Left colon (tissue), 2 donors: ENCODE results near the gene P2RX1. TPM values are rescaled to one million over a fixed set of nuclear protein-coding genes. Genes with fewer than 3 reads are reported as not detected.
"Not testable (repeated sequence)": the region's sequence is repeated elsewhere in the genome, so short reads cannot be mapped to it uniquely, and the experiment has no call there.

Experiments
- ATAC-seq: fragments of 200-7000 bp; cut with Tn5 transposase; one replicate; pipeline ENCODE4 v1.9.1; 2020; ENCODE audit warnings: mild to moderate bottlenecking, moderate library complexity
- DNase-seq, 2 donors: peaks; one replicate each; pipeline ENCODE4 v3.0.0-alpha.2; 2020
- intact Hi-C, 2 donors: fragments of 100-400 bp; cut with DNase I in 1 of 2; cut with micrococcal nuclease in 1 of 2; formaldehyde crosslinking; loops; one replicate each; pipeline versions ENCODE4 v1.11.2 to v1.14.0; 2022; cut with DNase I, micrococcal nuclease
- total RNA-seq, 2 donors: library from RNA; stranded (reverse); fragmentation: NEBNext Ultra II Directional; extraction: Animal tissue kit (Norgen Biotek cat#: 25700); gene quantifications; one replicate each; pipeline ENCODE4 v1.2.1, GENCODE V29; 2021
- donor health status: DM: no; HTN: no; CAD: no.
- donor health status: DM: yes; HTN: yes; CAD: no.

The P2RX1 gene
- total RNA-seq, 2 donors from 2014 or later: 2.8 to 5.9 TPM

- ATAC-seq (peak; percentile 73), DNase-seq (no peak)
- intact Hi-C loops: loop anchor here in 1 of 2 donors (10.0 kb wide), 1 partner anchor 515 kb away; no protein-coding TSS in a partner anchor
Observed at GRCh38 chr17:3879591-3880417, 36.5 kb downstream of the P2RX1 start.

- ATAC-seq (peak; percentile 40), DNase-seq (no peak)
- intact Hi-C loops: loop anchor here in 1 of 2 donors (10.0 kb wide), 1 partner anchor 516 kb away; no protein-coding TSS in a partner anchor
Observed at GRCh38 chr17:3879186-3879585, 37.1 kb downstream of the P2RX1 start.

- DNase-seq (no peak), ATAC-seq (no peak)
- intact Hi-C loops: loop anchor here in 1 of 2 donors (10.0 kb wide), 1 partner anchor 518 kb away; no protein-coding TSS in a partner anchor
Observed at GRCh38 chr17:3877220-3877619, 39.0 kb downstream of the P2RX1 start.

GRCh38 chr17:3875317-3875716, 40.9 kb downstream of the P2RX1 start:
- DNase-seq: no peak
- intact Hi-C loops: loop anchor here in 1 of 2 donors (10.0 kb wide), 1 partner anchor 519 kb away; no protein-coding TSS in a partner anchor
- ATAC-seq: no peak

GRCh38 chr17:3873862-3874261, 42.4 kb downstream of the P2RX1 start:
- intact Hi-C loops: loop anchor here in 1 of 2 donors (10.0 kb wide), 1 partner anchor 521 kb away; no protein-coding TSS in a partner anchor
- DNase-seq (no peak), ATAC-seq (no peak)

- ATAC-seq (peak; percentile 84), DNase-seq (peak in 1 of 2 donors; percentile 53)
- intact Hi-C loops: loop anchor here in 1 of 2 donors (10.0 kb wide), 1 partner anchor 524 kb away; no protein-coding TSS in a partner anchor
Observed at GRCh38 chr17:3870871-3871306, 45.4 kb downstream of the P2RX1 start.

- DNase-seq (no peak), ATAC-seq (no peak)
- intact Hi-C loops: loop anchor here in 1 of 2 donors (10.0 kb wide), 1 partner anchor 137 kb away; no protein-coding TSS in a partner anchor
Observed at GRCh38 chr17:3867606-3868005, 48.7 kb downstream of the P2RX1 start.

- DNase-seq: no peak
- no peak for ATAC-seq
- intact Hi-C loops: loop anchor here in 1 of 2 donors (10.0 kb wide), 1 partner anchor 138 kb away; no protein-coding TSS in a partner anchor
Observed at GRCh38 chr17:3867106-3867505, 49.2 kb downstream of the P2RX1 start.

- DNase-seq (no peak), ATAC-seq (no peak)
- intact Hi-C loops: loop anchor here in 1 of 2 donors (10.0 kb wide), 1 partner anchor 139 kb away; no protein-coding TSS in a partner anchor
Observed at GRCh38 chr17:3866276-3866675, 50.0 kb downstream of the P2RX1 start.

GRCh38 chr17:3865176-3865575, 51.1 kb downstream of the P2RX1 start:
- DNase-seq (peak in 1 of 2 donors; percentile 49), ATAC-seq (no peak)
- intact Hi-C loops: loop anchor here in 1 of 2 donors (10.0 kb wide), 1 partner anchor 140 kb away; no protein-coding TSS in a partner anchor

GRCh38 chr17:3864534-3864933, 51.7 kb downstream of the P2RX1 start:
- intact Hi-C loops: loop anchor here in 1 of 2 donors (10.0 kb wide), 1 partner anchor 140 kb away; no protein-coding TSS in a partner anchor
- ATAC-seq (no peak), DNase-seq (no peak)

GRCh38 chr17:3861761-3862681, 54.2 kb downstream of the P2RX1 start:
- no peak for ATAC-seq
- intact Hi-C loops: loop anchor here in 1 of 2 donors (10.0 kb wide), 1 partner anchor 143 kb away; no protein-coding TSS in a partner anchor
- DNase-seq: no peak

GRCh38 chr17:3860939-3861700, 55.1 kb downstream of the P2RX1 start:
- ATAC-seq: no peak
- intact Hi-C loops: loop anchor here in 1 of 2 donors (10.0 kb wide), 1 partner anchor 144 kb away; no protein-coding TSS in a partner anchor
- no peak for DNase-seq

GRCh38 chr17:3859940-3860339, 56.3 kb downstream of the P2RX1 start:
- DNase-seq (peak in 1 of 2 donors; percentile 43), ATAC-seq (peak; percentile 82)
- intact Hi-C loops: loop anchor here in 1 of 2 donors (10.0 kb wide), 1 partner anchor 145 kb away; no protein-coding TSS in a partner anchor

GRCh38 chr17:3857261-3858105, 58.8 kb downstream of the P2RX1 start:
- DNase-seq (no peak), ATAC-seq (no peak)
- intact Hi-C loops: no loop called here

- DNase-seq, intact Hi-C loops, ATAC-seq: not testable (repeated sequence)
Observed at GRCh38 chr17:3854204-3854603, 62.1 kb downstream of the P2RX1 start.

- ATAC-seq: no peak
Observed at GRCh38 chr17:3852561-3852960, 63.7 kb downstream of the P2RX1 start.

More at GRCh38 chr17:3852561-3852960, 63.7 kb downstream of the P2RX1 start:
- DNase-seq: no peak
- intact Hi-C loops: no loop called here
